Erythroblast (primary cell): ENCODE results near the gene CNNM2.

Experiments
- GATA1 ChIP-seq: IDR thresholded peaks from 2 replicates; pipeline ENCODE4 v1.6.1; 2011; ENCODE audit warnings: low read depth, mild to moderate bottlenecking, control low read depth, low read length, moderate library complexity
- POLR2A ChIP-seq: IDR thresholded peaks from 2 replicates; pipeline ENCODE4 v1.6.1; 2011; ENCODE audit warnings: mild to moderate bottlenecking, low read length

DNA sequence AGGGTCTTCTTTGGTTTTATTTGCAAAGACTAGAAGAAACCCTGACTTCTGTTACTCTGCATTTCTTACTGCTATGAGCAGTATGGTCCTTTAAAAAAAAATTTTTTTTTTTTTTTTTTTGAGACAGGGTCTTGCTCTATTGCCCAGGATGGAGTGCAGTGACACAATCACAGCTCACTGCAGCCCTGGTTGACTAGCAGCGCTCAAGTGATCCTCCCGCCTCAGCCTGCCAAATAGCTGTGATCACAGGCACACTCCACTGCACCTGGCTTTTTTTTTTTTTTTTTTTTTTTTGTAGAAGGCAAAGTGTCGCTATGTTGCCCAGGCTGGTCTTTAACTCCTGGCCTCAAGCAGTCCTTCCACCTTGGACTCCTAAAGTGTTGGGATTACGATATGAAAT is 17.4 kb downstream of the CNNM2 start:
- no peak for TF ChIP-seq POLR2A
- TF ChIP-seq GATA1 = no peak
